HG03439 (cell line): ENCODE results near the gene RPS19BP1.

Experiments used
- ATAC-seq: cut with Tn5 transposase; IDR thresholded peaks from one replicate; pipeline ENCODE4 v1.9.1; 2021; ENCODE audit warnings: mild to moderate bottlenecking, moderate library complexity; ENCODE audit not compliant: unreplicated experiment

Gene RPS19BP1

GRCh38 chr22:39559456-39560105, 27.0 kb upstream of the RPS19BP1 start:
- ATAC-seq = no peak

DNA sequence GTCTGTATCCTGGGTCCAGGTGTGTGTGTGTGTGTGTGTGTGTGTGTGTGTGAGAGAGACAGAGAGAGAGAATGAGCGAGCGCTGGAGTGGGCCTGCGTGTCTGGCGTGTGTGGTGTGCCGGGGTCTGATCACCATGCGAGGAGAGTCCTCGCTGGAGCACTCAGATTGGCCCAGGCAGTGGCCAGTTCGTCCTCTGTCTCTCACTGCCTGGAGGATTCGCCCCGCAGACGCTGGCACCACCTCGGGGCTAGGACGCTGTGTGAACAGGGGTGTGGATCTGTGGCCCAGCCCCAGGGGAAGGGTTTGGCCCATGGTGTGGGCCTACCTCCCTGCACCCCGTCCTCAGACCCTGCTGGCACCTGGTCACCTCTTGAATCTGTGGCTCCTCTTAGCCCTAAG, 26.4 kb upstream of the RPS19BP1 start:
- no peak for ATAC-seq

GRCh38 chr22:39558254-39558727, 25.7 kb upstream of the RPS19BP1 start:
- no peak for ATAC-seq

DNA sequence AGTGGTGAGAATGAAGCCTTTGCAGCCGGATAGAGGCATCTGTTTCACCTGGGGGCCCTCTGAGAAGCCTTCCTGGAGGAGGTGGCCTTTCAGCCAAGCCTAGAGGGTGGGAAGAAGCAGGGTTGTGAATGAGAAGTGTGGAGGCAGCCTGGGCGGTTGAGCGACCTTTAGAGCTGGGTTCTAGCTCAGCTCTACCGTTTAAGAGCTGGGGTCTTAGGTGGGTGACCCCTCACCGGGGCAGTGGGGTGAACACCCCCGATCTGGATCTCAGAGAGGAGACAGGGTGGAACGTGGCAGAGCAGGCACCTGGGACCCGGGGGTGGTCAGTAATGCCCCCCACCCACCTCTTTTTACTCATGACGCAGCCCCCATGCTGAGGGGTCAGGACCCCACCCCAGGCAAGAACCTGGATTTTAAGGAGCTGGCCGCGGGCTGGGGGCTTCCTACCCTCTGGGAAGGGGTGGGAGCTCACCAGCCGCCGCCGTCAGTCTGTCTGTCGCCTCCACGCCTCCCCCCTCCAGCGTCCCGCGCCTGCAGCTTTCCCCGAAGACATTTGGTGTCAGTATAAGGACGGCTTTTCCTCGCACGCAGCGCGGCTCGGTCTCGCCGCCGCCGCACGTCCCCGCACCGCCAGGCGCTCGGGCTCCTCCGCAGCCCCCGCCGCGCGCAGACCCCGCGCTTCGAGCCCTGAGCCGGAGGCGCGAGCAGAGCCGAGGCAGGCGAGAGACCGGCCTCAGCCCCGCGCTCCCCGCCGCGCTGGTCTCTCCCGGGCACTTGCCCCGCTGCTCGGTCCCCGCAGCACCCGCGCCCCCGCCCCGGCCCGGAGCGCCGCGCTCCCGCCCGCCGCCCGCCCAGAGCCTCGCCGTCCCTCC, 24.7 kb upstream of the RPS19BP1 start:
- ATAC-seq = no peak

GRCh38 chr22:39554151-39554550, 21.6 kb upstream of the RPS19BP1 start:
- no peak for ATAC-seq

GRCh38 chr22:39553429-39553828, 20.9 kb upstream of the RPS19BP1 start:
- ATAC-seq = no peak

GRCh38 chr22:39547587-39547947, 15.0 kb upstream of the RPS19BP1 start:
- no peak for ATAC-seq

DNA sequence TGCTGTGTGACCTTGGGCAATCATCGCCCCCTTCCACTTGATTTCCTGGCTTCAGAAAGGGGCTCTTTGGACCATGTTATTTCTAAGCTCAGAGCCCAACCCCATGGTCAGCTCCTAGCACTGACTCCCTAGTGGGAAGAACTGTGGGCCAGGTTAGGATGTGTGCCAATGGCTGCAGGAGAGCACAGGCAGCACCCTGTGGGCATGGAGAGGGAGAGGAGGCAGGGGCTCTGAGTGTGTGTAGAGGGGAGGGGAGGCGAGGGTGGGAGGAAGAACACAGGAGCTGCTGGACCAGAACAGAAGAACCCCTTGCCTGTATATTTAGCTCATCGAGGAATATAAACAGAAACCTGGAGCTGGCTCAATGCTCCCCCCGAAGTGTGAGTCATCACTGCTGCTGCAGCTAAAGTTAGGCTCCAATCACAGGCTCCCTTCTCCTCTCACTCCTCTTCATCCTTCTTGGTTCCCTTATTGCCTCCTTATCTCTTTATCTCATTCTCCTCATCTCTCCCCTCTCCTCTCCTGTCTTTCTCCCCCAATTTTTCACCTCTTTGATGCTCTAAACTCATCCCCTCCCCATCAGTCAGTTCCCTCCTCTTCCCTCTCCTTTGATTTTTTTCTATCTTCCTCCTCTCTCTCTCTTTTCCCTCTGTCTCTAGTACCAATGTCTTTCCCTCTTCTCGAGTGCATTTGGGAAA, 14.5 kb upstream of the RPS19BP1 start:
- no peak for ATAC-seq

DNA sequence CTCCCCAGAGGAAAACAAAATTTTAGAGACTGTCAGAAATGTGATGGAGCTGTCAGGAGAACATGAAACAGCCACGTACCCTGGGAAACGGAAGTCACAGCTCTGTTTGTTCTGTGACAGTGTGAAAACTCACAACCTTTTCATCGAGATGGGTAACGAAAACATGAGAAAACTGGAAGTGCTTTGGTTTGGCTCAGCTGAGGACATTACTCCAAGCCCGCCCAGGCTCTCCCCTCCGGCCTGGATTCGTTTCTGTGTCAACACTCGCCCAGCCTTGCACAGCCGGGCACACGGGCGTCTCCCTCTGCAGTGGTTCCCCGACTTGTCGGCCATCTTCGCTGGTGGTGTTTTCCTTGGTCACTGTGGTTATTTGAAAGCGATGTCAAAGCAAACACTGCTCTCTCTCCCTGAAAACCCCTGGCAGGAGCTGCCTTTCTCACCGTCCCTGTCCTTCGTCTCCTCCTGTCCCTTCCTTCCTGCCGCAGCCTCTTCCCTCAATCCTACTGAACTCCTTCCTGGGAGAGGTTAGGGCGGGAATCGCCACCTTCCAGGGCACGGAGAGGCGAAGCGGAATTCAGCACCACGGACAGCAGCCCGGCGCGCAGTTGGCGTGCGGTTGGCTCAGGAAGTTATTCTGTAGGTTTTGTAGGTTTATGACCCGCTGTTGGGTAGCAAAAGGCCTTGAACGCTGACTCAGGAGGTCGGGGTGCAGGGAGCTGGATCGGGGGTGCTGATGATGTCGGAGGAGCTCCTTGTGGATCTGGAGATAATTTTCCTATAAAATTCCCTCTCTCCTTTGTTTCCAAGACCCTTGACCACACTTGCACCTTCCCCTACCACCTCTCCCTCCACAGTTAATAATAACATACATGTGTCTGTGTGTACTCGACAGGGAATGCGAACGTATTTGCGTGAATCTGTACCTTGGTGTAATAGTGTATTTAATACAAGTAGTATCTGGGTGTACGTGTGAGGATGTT, 13.1 kb upstream of the RPS19BP1 start:
- no peak for ATAC-seq

GRCh38 chr22:39543095-39543494, 10.5 kb upstream of the RPS19BP1 start:
- no peak for ATAC-seq

DNA sequence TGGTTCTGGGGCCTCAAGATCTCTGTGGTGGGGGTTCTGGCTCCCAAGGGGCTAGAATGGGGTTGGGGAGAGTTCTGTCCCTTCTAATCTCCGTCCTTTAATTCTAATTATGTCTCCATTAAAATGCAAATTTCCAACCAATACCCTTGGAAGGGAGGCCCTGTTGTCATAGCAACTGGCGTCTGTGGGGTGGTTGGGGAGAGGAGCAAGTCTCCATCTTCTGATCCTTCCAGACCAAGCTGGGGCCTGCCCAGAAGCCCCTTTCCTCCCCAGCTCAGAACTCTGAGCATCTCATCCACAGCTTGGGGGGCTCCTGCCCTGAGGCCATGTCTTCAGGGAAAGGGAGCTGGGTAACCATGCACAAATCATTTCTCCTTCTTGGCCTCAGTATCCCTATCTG, 5.4 kb upstream of the RPS19BP1 start:
- no peak for ATAC-seq

- ATAC-seq = no peak
These were observed 4.2 kb upstream of the RPS19BP1 start for GRCh38 chr22:39536711-39537110.

DNA sequence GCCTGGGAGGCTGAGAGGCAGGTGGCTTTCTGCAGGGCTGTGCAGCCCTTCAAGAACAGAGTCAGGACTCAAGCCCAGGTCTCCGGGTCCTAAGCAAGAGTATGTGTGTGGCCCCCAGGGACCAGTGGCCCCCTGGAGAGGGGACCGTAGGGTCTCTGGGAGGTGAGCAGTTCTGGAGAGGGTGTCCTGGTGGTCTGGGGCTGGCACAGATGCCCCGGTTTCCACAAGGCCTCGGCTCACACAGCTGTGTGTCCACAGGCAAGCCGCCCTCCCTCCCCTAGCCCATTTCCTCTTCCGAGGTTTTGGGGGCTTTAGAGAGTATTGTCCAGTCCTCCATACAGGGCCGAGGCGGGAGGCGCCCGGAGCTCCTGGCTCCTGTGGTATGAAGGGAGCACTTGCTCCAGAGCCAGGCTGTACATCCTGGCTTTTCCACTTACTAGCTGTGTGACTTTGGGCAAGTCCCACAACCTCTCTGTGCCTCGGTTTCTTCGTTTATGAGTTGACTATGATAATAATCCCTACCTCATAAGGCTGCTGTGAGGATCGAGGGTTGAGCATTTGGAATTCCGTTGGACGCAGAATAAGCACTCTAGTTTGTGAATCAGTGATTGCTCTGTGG, 3.4 kb upstream of the RPS19BP1 start:
- no peak for ATAC-seq

GRCh38 chr22:39535357-39535725, 2.8 kb upstream of the RPS19BP1 start:
- ATAC-seq = no peak

GRCh38 chr22:39534591-39535356, 2.2 kb upstream of the RPS19BP1 start:
- ATAC-seq = no peak

- no peak for ATAC-seq
These were observed 1.6 kb upstream of the RPS19BP1 start for GRCh38 chr22:39534092-39534506.

DNA sequence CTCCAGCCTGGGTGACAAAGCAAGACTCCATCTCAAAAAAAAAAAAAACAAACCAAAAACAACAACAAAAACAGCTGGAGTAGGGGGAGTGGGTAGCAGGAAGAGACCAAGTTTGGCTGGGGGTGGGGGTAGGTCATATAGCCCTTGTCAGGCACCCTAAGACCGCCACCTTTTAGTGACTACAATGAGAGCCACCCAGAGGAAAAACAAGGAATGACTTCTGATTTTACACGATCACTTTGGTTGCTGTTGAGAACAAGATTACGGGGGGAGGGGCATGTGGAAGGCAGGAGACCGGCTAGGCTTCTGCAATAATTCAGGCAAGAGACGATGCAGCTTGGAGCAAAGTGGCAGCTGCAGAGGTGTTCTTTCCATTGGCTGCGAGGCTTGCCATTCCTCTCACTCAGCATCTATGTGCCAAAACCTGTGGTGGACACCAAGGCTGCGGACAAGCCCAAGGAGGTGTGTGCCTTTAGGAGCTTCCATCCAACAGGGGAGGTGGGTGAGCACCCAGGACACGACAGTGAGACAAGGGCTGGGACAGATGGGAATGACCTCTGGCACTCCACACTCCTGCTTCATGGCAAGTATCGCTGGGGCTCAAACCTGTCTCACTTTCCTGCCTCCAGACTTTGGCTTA, 1.7 kb downstream of the RPS19BP1 start:
- ATAC-seq = no peak

- ATAC-seq = no peak
These were observed 2.4 kb downstream of the RPS19BP1 start for GRCh38 chr22:39530116-39530515.

DNA sequence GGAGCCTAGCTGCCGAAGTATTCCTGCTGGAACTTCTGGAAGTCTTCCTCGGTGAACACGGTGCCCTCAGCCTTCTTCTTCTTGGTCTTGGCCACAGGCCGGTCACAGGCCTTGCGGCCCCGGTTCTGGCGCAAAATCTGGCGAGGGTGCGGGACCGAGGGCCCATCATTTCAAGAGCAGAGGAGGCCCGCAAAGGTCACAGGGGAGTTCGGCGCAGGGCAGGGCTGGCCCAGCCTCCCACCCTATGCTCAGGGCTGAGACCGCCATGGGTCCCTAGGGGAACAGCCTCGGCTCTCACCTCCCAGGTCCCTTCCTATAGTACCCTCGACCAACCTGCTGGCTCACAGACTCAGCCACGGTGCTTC, 3.1 kb downstream of the RPS19BP1 start:
- ATAC-seq = no peak
